ENCODE data around the gene ALDH1L2.

DNA sequence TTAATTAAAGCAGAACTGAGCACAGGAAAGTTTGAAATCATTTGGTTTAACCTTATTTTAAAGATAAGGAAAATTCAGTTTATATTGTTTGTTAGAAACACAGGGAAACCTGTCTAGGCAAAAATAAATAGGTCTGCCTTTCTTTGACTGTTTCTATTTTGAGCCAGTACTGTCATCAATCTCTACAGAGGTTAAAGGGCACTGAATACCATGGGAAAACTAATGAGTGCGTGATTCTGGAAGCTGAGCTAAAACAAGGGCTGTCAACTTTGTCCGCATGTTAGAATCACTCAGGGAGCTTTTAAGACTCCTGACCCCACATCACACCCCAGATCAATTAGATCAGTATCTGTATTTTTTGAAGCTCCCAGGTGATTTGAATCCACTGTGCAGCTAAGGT lies 59.3 kb downstream of the ALDH1L2 start:
- TF ChIP-seq, protein P1, sequence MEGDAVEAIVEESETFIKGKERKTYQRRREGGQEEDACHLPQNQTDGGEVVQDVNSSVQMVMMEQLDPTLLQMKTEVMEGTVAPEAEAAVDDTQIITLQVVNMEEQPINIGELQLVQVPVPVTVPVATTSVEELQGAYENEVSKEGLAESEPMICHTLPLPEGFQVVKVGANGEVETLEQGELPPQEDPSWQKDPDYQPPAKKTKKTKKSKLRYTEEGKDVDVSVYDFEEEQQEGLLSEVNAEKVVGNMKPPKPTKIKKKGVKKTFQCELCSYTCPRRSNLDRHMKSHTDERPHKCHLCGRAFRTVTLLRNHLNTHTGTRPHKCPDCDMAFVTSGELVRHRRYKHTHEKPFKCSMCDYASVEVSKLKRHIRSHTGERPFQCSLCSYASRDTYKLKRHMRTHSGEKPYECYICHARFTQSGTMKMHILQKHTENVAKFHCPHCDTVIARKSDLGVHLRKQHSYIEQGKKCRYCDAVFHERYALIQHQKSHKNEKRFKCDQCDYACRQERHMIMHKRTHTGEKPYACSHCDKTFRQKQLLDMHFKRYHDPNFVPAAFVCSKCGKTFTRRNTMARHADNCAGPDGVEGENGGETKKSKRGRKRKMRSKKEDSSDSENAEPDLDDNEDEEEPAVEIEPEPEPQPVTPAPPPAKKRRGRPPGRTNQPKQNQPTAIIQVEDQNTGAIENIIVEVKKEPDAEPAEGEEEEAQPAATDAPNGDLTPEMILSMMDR (IDR thresholded peaks at IDR 0.05) = no peak
- TF ChIP-seq POLR2AphosphoS5 (IDR thresholded peaks at IDR 0.05; ENCODE audit: insufficient read depth in 1 of 2, low read depth in 1 of 2) (no peak), POLR2A (IDR thresholded peaks at IDR 0.05) (no peak)

Data from vagina (tissue), 2 donors.